GM12891 (cell line): Measurements from ENCODE around the gene TPD52L2.

ENCODE experiments used
- POLR2A ChIP-seq: IDR thresholded peaks from 2 replicates; pipeline ENCODE4 v1.6.1; 2011; ENCODE audit warnings: low read depth, low read length, control low read depth
- POLR2AphosphoS5 ChIP-seq: IDR thresholded peaks from 2 replicates; pipeline ENCODE4 v1.6.1; 2011; ENCODE audit warnings: low read depth, low read length, control low read depth

- TF ChIP-seq POLR2A (no peak), POLR2AphosphoS5 (no peak)
Observed at GRCh38 chr20:63836458-63837344, 28.4 kb upstream of the TPD52L2 start.
